ENCODE results near the gene BRDT. TPM values are rescaled to one million over a fixed set of nuclear protein-coding genes. Genes with fewer than 3 reads are reported as not detected.

Gene BRDT
- total and polyA plus RNA-seq, 2 experiments from 2014 or later: not detected

DNA sequence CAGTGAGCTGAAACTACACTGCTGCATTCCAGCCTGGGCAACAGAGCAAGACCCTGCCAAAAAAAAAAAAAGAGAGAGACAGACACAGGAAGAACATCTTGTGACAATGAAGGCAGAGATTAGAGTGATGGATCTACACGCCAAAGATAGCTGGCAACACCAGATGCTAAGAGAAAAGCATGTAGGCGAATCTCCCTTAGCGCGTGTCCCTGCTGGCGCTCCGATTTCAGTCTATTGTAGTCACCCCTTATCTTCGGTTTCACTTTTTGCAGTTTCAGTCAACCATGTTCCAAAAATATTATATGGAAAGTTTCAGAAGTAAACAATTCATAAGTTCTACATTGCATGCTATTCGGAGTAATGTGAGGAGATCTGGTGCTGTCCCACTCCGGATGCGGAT is 11.6 kb upstream of the BRDT start:
- Histone ChIP-seq H3K4me1 (ENCODE audit: insufficient read depth) (no peaks in the 10 kb centered on the region), H3K79me2 (ENCODE audit: insufficient read depth) (no peaks in the 10 kb centered on the region), H3K4me3 (no peak overlapping the region), H3K4me2 (ENCODE audit: unreplicated experiment) (no peak overlapping the region), H3K9me3 (ENCODE audit: low read depth) (no peaks in the 10 kb centered on the region), H3K36me3 (ENCODE audit: low read depth) (no peaks in the 10 kb centered on the region), H2AFZ (no peak overlapping the region), H3K27me3 (replicated peaks; ENCODE audit: insufficient read depth) (no peaks in the 10 kb centered on the region), H3K27ac (no peak overlapping the region), H3F3A (ENCODE audit: insufficient read depth) (no peaks in the 10 kb centered on the region), H3K9ac (no peak overlapping the region), H4K20me1 (ENCODE audit: insufficient read depth) (no peaks in the 10 kb centered on the region), H3K9me2 (ENCODE audit: insufficient read depth) (no peaks in the 10 kb centered on the region)
- 91 to 94% methylated on average over 10 of the region's 10 CpGs for WGBS, 2 experiments (ENCODE audit: low coverage in 1 of 2, low lambda C conversion rate in 2 of 2, missing lambda C conversion rate in 2 of 2)
- TF ChIP-seq EZH2phosphoT487 (IDR thresholded peaks at IDR 0.05; ENCODE audit: insufficient read depth, low read depth) (no peak), EZH2 (IDR thresholded peaks at IDR 0.05; ENCODE audit: insufficient read depth, poor library complexity, severe bottlenecking) (no peak)
- no peak for DNase-seq
- in situ Hi-C loops (cut with MboI): loop anchor here (25.0 kb wide), 1 partner anchor 650 kb away; no protein-coding TSS in a partner anchor

DNA sequence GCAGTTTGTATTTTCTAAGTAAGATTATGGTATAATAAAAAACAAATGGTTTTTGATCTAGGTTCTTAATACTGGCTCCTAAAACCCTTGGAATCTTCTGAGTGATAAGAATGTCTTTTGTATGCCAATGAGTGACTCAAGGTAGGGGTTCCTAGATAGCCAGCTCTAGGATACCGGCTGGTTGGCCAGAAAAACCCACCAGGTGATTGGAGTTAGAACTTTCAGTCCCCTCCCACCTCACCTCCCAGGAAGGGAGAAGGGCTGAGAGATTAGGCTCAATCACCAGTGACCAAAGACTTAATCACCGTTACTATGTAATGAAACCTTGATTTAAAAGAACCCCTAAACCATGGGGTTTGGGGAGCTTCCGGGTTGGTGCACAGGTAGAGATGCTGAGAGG is 8.7 kb upstream of the BRDT start:
- WGBS, 2 experiments (ENCODE audit: low coverage in 1 of 2, low lambda C conversion rate in 2 of 2, missing lambda C conversion rate in 2 of 2): 91 to 92% methylated on average over 3 of the region's 3 CpGs
- no peaks in the 10 kb centered on the region for H3K79me2 ChIP-seq (ENCODE audit: insufficient read depth)

DNA sequence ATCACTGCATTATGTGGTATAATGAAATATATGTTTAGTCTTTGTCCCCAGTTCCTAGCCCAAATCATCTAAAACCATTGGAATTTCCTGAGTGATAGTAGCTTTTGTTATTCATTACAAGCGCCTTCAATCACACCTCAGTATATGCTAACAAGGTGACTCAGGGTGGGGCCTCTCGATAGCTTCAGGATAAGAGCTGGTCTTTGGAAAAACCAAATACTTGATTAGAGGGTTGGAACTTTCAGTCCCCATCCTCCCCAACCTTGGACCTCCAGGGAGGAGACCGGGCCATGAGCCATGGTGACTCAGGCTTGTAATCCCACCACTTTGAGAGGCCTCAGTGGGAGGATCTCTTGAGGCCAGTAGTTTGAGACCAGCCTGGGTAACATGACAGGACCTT is 5.1 kb upstream of the BRDT start:
- H4K20me1 ChIP-seq (ENCODE audit: insufficient read depth): no peaks in the 10 kb centered on the region
- no peak overlapping the region for H3K27ac ChIP-seq
- no peaks in the 10 kb centered on the region for H3K9me2 ChIP-seq (ENCODE audit: insufficient read depth)
- WGBS, 2 experiments (ENCODE audit: low coverage in 1 of 2, low lambda C conversion rate in 2 of 2, missing lambda C conversion rate in 2 of 2): 68 to 75% methylated on average over 3 of the region's 3 CpGs
- in situ Hi-C loops (cut with MboI): loop anchor here (25.0 kb wide), 1 partner anchor 657 kb away; no protein-coding TSS in a partner anchor
- no peak for DNase-seq
- H3K79me2 ChIP-seq (ENCODE audit: insufficient read depth): no peaks in the 10 kb centered on the region
- H3K27me3 ChIP-seq (replicated peaks; ENCODE audit: insufficient read depth): no peaks in the 10 kb centered on the region
- H3K9me3 ChIP-seq (ENCODE audit: low read depth): no peaks in the 10 kb centered on the region
- TF ChIP-seq EZH2 (IDR thresholded peaks at IDR 0.05; ENCODE audit: insufficient read depth, poor library complexity, severe bottlenecking): no peak
- TF ChIP-seq EZH2phosphoT487 (IDR thresholded peaks at IDR 0.05; ENCODE audit: insufficient read depth, low read depth): no peak
- no peak overlapping the region for H3K9ac ChIP-seq
- H3K36me3 ChIP-seq (ENCODE audit: low read depth): no peaks in the 10 kb centered on the region
- no peak overlapping the region for H3K4me2 ChIP-seq (ENCODE audit: unreplicated experiment)
- H3F3A ChIP-seq (ENCODE audit: insufficient read depth): no peaks in the 10 kb centered on the region
- no peak overlapping the region for H2AFZ ChIP-seq
- H3K4me1 ChIP-seq (ENCODE audit: insufficient read depth): no peaks in the 10 kb centered on the region
- H3K4me3 ChIP-seq: no peak overlapping the region

More for the DNA sequence above, 8.7 kb upstream of the BRDT start:
- Histone ChIP-seq H3K27ac (no peak overlapping the region), H4K20me1 (ENCODE audit: insufficient read depth) (no peaks in the 10 kb centered on the region), H3K9me2 (ENCODE audit: insufficient read depth) (no peaks in the 10 kb centered on the region), H3K27me3 (replicated peaks; ENCODE audit: insufficient read depth) (no peaks in the 10 kb centered on the region), H3K4me3 (no peak overlapping the region), H3K4me2 (ENCODE audit: unreplicated experiment) (no peak overlapping the region), H3K36me3 (ENCODE audit: low read depth) (no peaks in the 10 kb centered on the region), H3K9me3 (ENCODE audit: low read depth) (no peaks in the 10 kb centered on the region), H3K4me1 (ENCODE audit: insufficient read depth) (no peaks in the 10 kb centered on the region), H2AFZ (no peak overlapping the region), H3K9ac (no peak overlapping the region), H3F3A (ENCODE audit: insufficient read depth) (no peaks in the 10 kb centered on the region)
- TF ChIP-seq EZH2 (IDR thresholded peaks at IDR 0.05; ENCODE audit: insufficient read depth, poor library complexity, severe bottlenecking) (no peak), EZH2phosphoT487 (IDR thresholded peaks at IDR 0.05; ENCODE audit: insufficient read depth, low read depth) (no peak)
- in situ Hi-C loops (cut with MboI): loop anchor here (25.0 kb wide), 1 partner anchor 653 kb away; no protein-coding TSS in a partner anchor
- no peak for DNase-seq

DNA sequence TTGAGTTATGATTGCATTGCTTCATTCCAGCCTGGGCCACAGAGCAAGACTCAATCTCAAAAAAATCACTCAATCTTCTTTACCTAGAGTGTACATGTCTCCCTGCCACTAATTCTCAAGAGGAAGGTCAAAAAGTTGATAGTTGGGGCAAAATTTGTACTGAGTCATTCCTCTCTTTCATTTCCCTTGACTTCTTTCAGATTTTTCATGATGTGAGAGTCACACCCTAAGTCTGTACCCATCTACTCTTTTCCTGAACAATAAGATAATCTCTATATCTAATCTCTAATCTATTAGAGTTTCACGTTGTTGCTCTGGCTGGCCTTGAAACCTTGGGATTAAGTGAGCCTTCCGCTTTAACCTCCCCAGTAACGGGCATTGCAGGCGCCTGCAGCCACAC is 1.1 kb upstream of the BRDT start:
- no peaks in the 10 kb centered on the region for H4K20me1 ChIP-seq (ENCODE audit: insufficient read depth)
- H2AFZ ChIP-seq: peak overlapping the region; percentile 45; the same call in 1 of the 2 replicates
- no peak overlapping the region for H3K27ac ChIP-seq
- 77 to 81% methylated on average over 4 of the region's 4 CpGs for WGBS, 2 experiments (ENCODE audit: low coverage in 1 of 2, low lambda C conversion rate in 2 of 2, missing lambda C conversion rate in 2 of 2)
- H3K79me2 ChIP-seq (ENCODE audit: insufficient read depth): no peaks in the 10 kb centered on the region
- H3K4me2 ChIP-seq (ENCODE audit: unreplicated experiment): no peak overlapping the region
- TF ChIP-seq EZH2phosphoT487 (IDR thresholded peaks at IDR 0.05; ENCODE audit: insufficient read depth, low read depth): no peak
- TF ChIP-seq EZH2 (IDR thresholded peaks at IDR 0.05; ENCODE audit: insufficient read depth, poor library complexity, severe bottlenecking): no peak
- no peaks in the 10 kb centered on the region for H3K27me3 ChIP-seq (replicated peaks; ENCODE audit: insufficient read depth)
- DNase-seq: no peak
- H3K4me1 ChIP-seq (ENCODE audit: insufficient read depth): no peaks in the 10 kb centered on the region
- no peaks in the 10 kb centered on the region for H3K9me2 ChIP-seq (ENCODE audit: insufficient read depth)
- no peak overlapping the region for H3K9ac ChIP-seq
- no peak overlapping the region for H3K4me3 ChIP-seq
- H3K36me3 ChIP-seq (ENCODE audit: low read depth): no peaks in the 10 kb centered on the region
- no peaks in the 10 kb centered on the region for H3F3A ChIP-seq (ENCODE audit: insufficient read depth)
- in situ Hi-C loops (cut with MboI): loop anchor here (25.0 kb wide), 1 partner anchor 661 kb away; no protein-coding TSS in a partner anchor
- no peaks in the 10 kb centered on the region for H3K9me3 ChIP-seq (ENCODE audit: low read depth)
